Medulla oblongata (tissue), 1 donor: ENCODE data around the gene BLM.
A peak's percentile ranks its signal among the peaks of the same experiment; 100 is the strongest.

ENCODE experiments used
- DNase-seq: peaks from one replicate; pipeline ENCODE4 v3.0.0-alpha.2; 2015; ENCODE audit errors: extremely low spot score

Gene BLM

GRCh38 chr15:90691369-90691768, 25.8 kb upstream of the BLM start:
- no peak for DNase-seq

- no peak for DNase-seq
These were observed 25.0 kb upstream of the BLM start for GRCh38 chr15:90691982-90692773.

GRCh38 chr15:90694987-90695386, 22.2 kb upstream of the BLM start:
- no peak for DNase-seq

- no peak for DNase-seq
These were observed 20.0 kb upstream of the BLM start for GRCh38 chr15:90697175-90697574.

GRCh38 chr15:90698629-90699028, 18.5 kb upstream of the BLM start:
- DNase-seq = no peak

- DNase-seq = no peak
These were observed 16.1 kb upstream of the BLM start for GRCh38 chr15:90701048-90701447.

GRCh38 chr15:90701880-90702630, 15.1 kb upstream of the BLM start:
- no peak for DNase-seq

- DNase-seq = no peak
These were observed 13.7 kb upstream of the BLM start for GRCh38 chr15:90703455-90703854.

GRCh38 chr15:90705212-90705611, 11.9 kb upstream of the BLM start:
- DNase-seq = no peak

GRCh38 chr15:90706394-90707327, 10.5 kb upstream of the BLM start:
- DNase-seq = no peak

GRCh38 chr15:90707489-90707888, 9.7 kb upstream of the BLM start:
- no peak for DNase-seq

GRCh38 chr15:90708516-90708915, 8.6 kb upstream of the BLM start:
- no peak for DNase-seq

- no peak for DNase-seq
These were observed 7.9 kb upstream of the BLM start for GRCh38 chr15:90709278-90709677.

GRCh38 chr15:90710436-90711027, 6.6 kb upstream of the BLM start:
- no peak for DNase-seq

- no peak for DNase-seq
These were observed 5.7 kb upstream of the BLM start for GRCh38 chr15:90711418-90711824.

GRCh38 chr15:90711842-90712241, 5.3 kb upstream of the BLM start:
- DNase-seq = no peak

GRCh38 chr15:90713081-90713480, 4.1 kb upstream of the BLM start:
- DNase-seq = no peak

GRCh38 chr15:90716317-90716975, 700 bp upstream of the BLM start:
- peak; percentile 9 for DNase-seq

- no peak for DNase-seq
These were observed 1.1 kb downstream of the BLM start for GRCh38 chr15:90718232-90718631.

- no peak for DNase-seq
These were observed 3.0 kb downstream of the BLM start for GRCh38 chr15:90720131-90720530.

- DNase-seq = no peak
These were observed 12.1 kb downstream of the BLM start for GRCh38 chr15:90729261-90729660.
